ENCODE data around the gene RBMS2.

- TF ChIP-seq CTCF (conservative IDR thresholded peaks at IDR 0.05) (no peak), ZFX (IDR thresholded peaks at IDR 0.05) (no peak)
These were observed 123.0 kb downstream of the RBMS2 start for GRCh38 chr12:56644654-56645053.
